Osteocyte (in vitro differentiated cells): ENCODE data around the gene MEP1A. TPM values are rescaled to one million over a fixed set of nuclear protein-coding genes. Genes with fewer than 3 reads are reported as not detected.
"Not testable (repeated sequence)": the region's sequence is repeated elsewhere in the genome, so short reads cannot be mapped to it uniquely, and the experiment has no call there.

ENCODE experiments used
- DNase-seq: peaks from one replicate; pipeline ENCODE4 v3.0.0; 2021; ENCODE audit warnings: mixed read lengths; ENCODE audit not compliant: unreplicated experiment; ENCODE audit errors: extremely low spot score
- H3K27ac Mint-ChIP-seq: one replicate; pipeline ENCODE4 v1.8.0; 2021; ENCODE audit warnings: mild to moderate bottlenecking, mixed read lengths; ENCODE audit not compliant: unreplicated experiment
- H3K27me3 Mint-ChIP-seq: one replicate; pipeline ENCODE4 v1.8.0; 2021; ENCODE audit warnings: mixed read lengths; ENCODE audit not compliant: unreplicated experiment
- H3K36me3 Mint-ChIP-seq: one replicate; pipeline ENCODE4 v1.8.0; 2021; ENCODE audit warnings: mixed read lengths; ENCODE audit not compliant: unreplicated experiment
- H3K4me1 Mint-ChIP-seq: one replicate; pipeline ENCODE4 v1.8.0; 2021; ENCODE audit warnings: mixed read lengths; ENCODE audit not compliant: unreplicated experiment
- H3K4me3 Mint-ChIP-seq: one replicate; pipeline ENCODE4 v1.8.0; 2021; ENCODE audit warnings: mild to moderate bottlenecking, moderate library complexity, mixed read lengths; ENCODE audit not compliant: unreplicated experiment
- H3K9me3 Mint-ChIP-seq: one replicate; pipeline ENCODE4 v1.8.0; 2021; ENCODE audit warnings: mixed read lengths; ENCODE audit not compliant: unreplicated experiment
- total RNA-seq: library from RNA; stranded (reverse); gene quantifications from 2 replicates; pipeline ENCODE4 v1.2.1, GENCODE V29; 2021
- TF ChIP-seq, protein P1 (sequence below): fragments of 200-600 bp; sonication (generic); IDR thresholded peaks from 2 replicates; pipeline ENCODE4 v1.5.0; 2021; ENCODE audit warnings: antibody characterized with exemption, mild to moderate bottlenecking, moderate library complexity

MEP1A gene
- total RNA-seq, 1 donor from 2014 or later = not detected

DNA sequence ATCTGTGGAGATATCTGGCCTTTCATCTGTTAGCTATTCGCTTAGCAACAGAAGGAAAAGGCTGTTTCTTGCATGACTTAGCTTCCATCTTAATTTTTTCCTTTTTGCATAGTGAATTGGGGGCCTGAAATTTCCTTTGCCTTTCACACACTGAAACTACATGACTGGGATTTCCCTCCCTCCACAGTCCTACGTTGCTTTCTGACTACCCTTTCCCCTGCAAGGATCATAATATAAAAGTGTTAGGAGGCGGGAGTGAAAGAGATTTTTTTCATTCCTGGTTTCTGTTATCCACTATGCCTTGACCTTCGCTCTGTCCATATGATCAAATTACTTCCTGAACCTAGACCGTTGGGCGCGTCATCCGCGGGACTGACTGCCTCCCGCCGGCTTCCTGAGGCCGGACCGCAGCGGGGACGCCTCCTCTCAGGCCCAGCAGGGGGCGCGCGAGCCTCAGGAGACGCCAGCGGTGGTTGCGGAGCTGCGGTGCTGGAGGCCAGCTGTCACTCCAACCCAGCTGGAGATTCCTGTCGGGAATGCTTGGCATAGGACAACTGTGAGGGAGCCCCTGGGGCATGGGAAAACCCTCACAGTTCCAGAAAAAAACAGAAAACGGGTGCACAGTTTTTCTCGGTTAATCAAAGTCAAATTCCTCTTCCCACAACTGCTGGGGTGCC, 55.6 kb downstream of the MEP1A start:
- peak overlapping the region; percentile 65 for H3K4me3 Mint-ChIP-seq
- no peaks in the 10 kb centered on the region for H3K36me3 Mint-ChIP-seq
- no peaks in the 10 kb centered on the region for H3K9me3 Mint-ChIP-seq
- no peak overlapping the region for H3K27ac Mint-ChIP-seq
- DNase-seq = peak; percentile 94
- peaks cover 39% of the 10 kb centered on the region for H3K27me3 Mint-ChIP-seq
- peaks cover 10% of the 10 kb centered on the region for H3K4me1 Mint-ChIP-seq
- TF ChIP-seq, protein P1, sequence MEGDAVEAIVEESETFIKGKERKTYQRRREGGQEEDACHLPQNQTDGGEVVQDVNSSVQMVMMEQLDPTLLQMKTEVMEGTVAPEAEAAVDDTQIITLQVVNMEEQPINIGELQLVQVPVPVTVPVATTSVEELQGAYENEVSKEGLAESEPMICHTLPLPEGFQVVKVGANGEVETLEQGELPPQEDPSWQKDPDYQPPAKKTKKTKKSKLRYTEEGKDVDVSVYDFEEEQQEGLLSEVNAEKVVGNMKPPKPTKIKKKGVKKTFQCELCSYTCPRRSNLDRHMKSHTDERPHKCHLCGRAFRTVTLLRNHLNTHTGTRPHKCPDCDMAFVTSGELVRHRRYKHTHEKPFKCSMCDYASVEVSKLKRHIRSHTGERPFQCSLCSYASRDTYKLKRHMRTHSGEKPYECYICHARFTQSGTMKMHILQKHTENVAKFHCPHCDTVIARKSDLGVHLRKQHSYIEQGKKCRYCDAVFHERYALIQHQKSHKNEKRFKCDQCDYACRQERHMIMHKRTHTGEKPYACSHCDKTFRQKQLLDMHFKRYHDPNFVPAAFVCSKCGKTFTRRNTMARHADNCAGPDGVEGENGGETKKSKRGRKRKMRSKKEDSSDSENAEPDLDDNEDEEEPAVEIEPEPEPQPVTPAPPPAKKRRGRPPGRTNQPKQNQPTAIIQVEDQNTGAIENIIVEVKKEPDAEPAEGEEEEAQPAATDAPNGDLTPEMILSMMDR = peak; percentile 99

DNA sequence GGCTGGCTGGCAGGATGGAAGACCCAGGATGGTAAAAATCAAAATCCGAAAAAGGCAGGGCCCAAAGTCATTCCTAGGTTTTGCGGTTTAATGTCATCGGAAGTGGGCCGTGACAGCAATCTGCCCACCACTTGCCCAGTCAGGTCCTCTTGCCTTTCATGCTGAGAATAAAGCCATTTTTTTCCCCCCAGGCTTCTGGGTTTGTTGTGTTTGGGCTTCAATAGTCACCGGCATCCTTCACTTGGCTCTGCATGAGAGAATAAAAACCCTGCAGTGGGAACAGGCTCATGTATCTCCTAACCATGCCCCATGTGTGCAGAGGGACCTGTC, 56.1 kb downstream of the MEP1A start:
- DNase-seq = no peak
- Mint-ChIP-seq H3K27ac (no peak overlapping the region), H3K4me1 (peaks cover 10% of the 10 kb centered on the region), H3K9me3 (no peaks in the 10 kb centered on the region), H3K4me3 (peak overlapping the region; percentile 65), H3K27me3 (peaks cover 43% of the 10 kb centered on the region), H3K36me3 (no peaks in the 10 kb centered on the region)
- TF ChIP-seq, protein P1 = no peak

DNA sequence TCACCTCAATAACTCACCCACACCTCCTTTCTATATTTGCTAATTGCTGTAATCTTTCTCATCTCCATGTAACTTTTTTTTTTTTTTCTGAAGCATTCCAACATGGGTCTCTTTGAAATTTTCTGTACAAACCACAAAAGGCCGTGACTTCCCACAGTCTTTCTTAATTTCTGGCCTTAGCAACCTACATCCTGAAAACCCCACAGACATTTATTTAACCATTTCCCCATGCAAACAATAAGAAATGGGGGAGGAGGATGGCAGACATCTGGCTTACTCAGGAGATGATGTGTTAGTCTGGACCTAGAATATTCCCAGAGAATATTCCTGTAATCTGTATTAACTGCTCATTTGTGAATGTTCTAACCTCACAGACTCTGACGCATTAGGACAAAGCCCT, 57.6 kb downstream of the MEP1A start:
- no peaks in the 10 kb centered on the region for H3K36me3 Mint-ChIP-seq
- no peak overlapping the region for H3K27ac Mint-ChIP-seq
- DNase-seq = no peak
- no peaks in the 10 kb centered on the region for H3K9me3 Mint-ChIP-seq
- TF ChIP-seq, protein P1 = no peak
- H3K27me3 Mint-ChIP-seq = peaks cover 40% of the 10 kb centered on the region
- H3K4me3 Mint-ChIP-seq = no peak overlapping the region
- H3K4me1 Mint-ChIP-seq = peaks cover 10% of the 10 kb centered on the region

DNA sequence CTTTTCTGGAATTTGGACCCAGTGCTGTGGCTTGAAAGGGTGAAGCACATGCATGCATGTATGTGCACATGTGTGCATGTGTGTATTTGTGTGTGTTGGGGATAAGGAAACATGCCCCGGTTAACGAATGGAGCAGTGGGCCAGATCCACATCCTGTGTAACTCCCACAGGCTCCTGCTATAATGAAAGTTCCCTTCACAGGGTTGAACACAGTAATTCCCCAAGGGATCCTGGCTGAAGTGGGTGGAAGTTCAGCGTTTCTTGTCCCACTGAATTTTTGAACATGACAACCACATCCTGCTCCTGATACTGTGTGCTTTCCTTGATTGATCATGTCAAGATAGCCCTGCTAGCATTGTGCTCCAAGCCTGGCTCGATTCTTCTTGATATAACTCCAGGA, 58.4 kb downstream of the MEP1A start:
- H3K4me1 Mint-ChIP-seq, H3K4me3 Mint-ChIP-seq, DNase-seq, H3K36me3 Mint-ChIP-seq, H3K9me3 Mint-ChIP-seq, H3K27ac Mint-ChIP-seq: not testable (repeated sequence)
- H3K27me3 Mint-ChIP-seq = peaks cover 40% of the 10 kb centered on the region

DNA sequence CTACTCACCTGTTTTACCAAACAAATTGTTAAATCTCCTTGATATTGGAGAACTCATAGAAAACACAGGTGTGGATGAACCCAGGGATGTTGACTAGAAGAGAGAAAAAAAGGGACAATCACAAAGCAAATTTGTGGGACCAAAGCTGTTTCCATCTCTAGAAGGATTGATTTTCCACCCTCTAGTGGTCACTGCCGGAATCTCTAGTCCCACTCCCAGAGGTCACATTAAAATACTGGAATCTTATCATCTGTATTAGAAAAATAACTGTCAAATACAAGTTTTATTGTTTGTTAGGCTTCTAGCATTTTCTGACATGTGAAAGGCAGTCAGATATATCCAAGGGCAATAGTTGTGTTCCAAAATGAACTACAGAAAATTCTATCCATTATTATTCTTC, 62.8 kb downstream of the MEP1A start:
- not testable (repeated sequence) for H3K36me3 Mint-ChIP-seq, H3K4me1 Mint-ChIP-seq, H3K27ac Mint-ChIP-seq, H3K9me3 Mint-ChIP-seq, DNase-seq, H3K4me3 Mint-ChIP-seq
- H3K27me3 Mint-ChIP-seq = peaks cover 18% of the 10 kb centered on the region
- TF ChIP-seq, protein P1 = peak; percentile 68

DNA sequence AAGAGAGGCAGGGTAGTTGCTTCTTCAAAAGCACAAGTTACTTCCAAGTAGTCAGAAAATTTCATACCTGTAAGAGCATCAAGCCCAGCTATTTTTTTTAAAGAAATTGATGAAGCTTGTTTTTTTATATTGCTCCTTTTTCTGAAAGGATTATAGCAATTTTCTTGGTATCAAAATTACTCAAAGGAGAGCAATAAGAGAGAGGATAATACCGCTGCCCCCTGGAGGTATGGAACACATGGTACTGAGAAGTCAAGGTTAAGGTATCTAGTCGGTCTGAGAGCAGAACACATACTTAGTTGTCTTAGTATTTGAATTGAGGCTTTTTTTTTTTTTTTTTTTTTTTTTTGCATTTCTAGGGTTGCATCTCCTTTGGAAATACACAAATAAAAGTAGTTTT, 69.2 kb downstream of the MEP1A start:
- Mint-ChIP-seq H3K36me3 (no peaks in the 10 kb centered on the region), H3K27me3 (peaks cover 13% of the 10 kb centered on the region), H3K4me1 (no peaks in the 10 kb centered on the region), H3K4me3 (no peak overlapping the region), H3K9me3 (no peaks in the 10 kb centered on the region), H3K27ac (no peak overlapping the region)
- no peak for DNase-seq
- TF ChIP-seq, protein P1 = no peak
